WTC11 (cell line): ENCODE results near the gene PSMC1.

Experiments used
- CTCF ChIP-seq: fragments of 200-600 bp; IDR thresholded peaks from 2 replicates; pipeline ENCODE4 v1.8.0; 2022; ENCODE audit warnings: antibody characterized with exemption
- ETV6 ChIP-seq: sonication (generic); formaldehyde crosslinking; IDR thresholded peaks from 2 replicates; pipeline ENCODE4 v1.8.1; 2022; ENCODE audit warnings: mild to moderate bottlenecking, missing genetic modification reagents
- NFE2L1 ChIP-seq: sonication (generic); formaldehyde crosslinking; IDR thresholded peaks from 2 replicates; pipeline ENCODE4 v1.8.1; 2023; ENCODE audit warnings: missing genetic modification reagents

- no peak for TF ChIP-seq CTCF
- peak; percentile 90 for TF ChIP-seq ETV6 (CRISPR knock-in tag)
- TF ChIP-seq NFE2L1 (CRISPR knock-in tag): peak; percentile 91
Observed at GRCh38 chr14:90256354-90257131, at the start of gene PSMC1.
